DOHH2 (cell line): ENCODE results near the gene CCDC88C.

ENCODE experiments used
- H3F3A ChIP-seq: fragments of 200-600 bp; sonication (generic), shearing (Covaris generic); 2 replicates; pipeline ENCODE4 v1.6.0; 2016; ENCODE audit warnings: antibody characterized with exemption, mild to moderate bottlenecking; ENCODE audit not compliant: control insufficient read depth, insufficient read depth
- H3K27ac ChIP-seq: fragments of 200-600 bp; sonication (generic); 2 replicates; pipeline ENCODE4 v1.5.1; 2014; ENCODE audit warnings: low read depth, mild to moderate bottlenecking, low read length, moderate library complexity
- H3K27me3 ChIP-seq: fragments of 200-600 bp; sonication (generic); 2 replicates; pipeline ENCODE4 v1.6.1; 2014; ENCODE audit warnings: mild to moderate bottlenecking, low read length, mixed read lengths; ENCODE audit not compliant: control insufficient read depth
- H3K36me3 ChIP-seq: fragments of 200-600 bp; sonication (generic); 2 replicates; pipeline ENCODE4 v1.6.1; 2014; ENCODE audit warnings: mild to moderate bottlenecking, low read length, moderate library complexity, mixed read lengths; ENCODE audit not compliant: control insufficient read depth
- H3K4me1 ChIP-seq: fragments of 200-600 bp; sonication (generic); 2 replicates; pipeline ENCODE4 v1.6.1; 2014; ENCODE audit warnings: mild to moderate bottlenecking, low read length, mixed read lengths; ENCODE audit not compliant: control insufficient read depth
- H3K4me2 ChIP-seq: fragments of 200-600 bp; sonication (generic); 2 replicates; pipeline ENCODE4 v1.6.0; 2014; ENCODE audit warnings: mild to moderate bottlenecking, low read length, moderate library complexity
- H3K4me3 ChIP-seq: fragments of 200-600 bp; sonication (generic); 2 replicates; pipeline ENCODE4 v1.5.1; 2014; ENCODE audit warnings: mild to moderate bottlenecking, low read length, mixed read lengths
- H3K79me2 ChIP-seq: fragments of 200-600 bp; sonication (generic); 2 replicates; pipeline ENCODE4 v1.6.1; 2014; ENCODE audit warnings: mild to moderate bottlenecking, low read length, mixed read lengths; ENCODE audit not compliant: control insufficient read depth
- H3K9me2 ChIP-seq: fragments of 200-600 bp; sonication (generic); replicated peaks from 2 replicates; pipeline ENCODE4 v1.6.1; 2014; ENCODE audit warnings: mild to moderate bottlenecking, low read length, mixed read lengths; ENCODE audit not compliant: control insufficient read depth
- H3K9me3 ChIP-seq: fragments of 200-600 bp; sonication (generic); 2 replicates; pipeline ENCODE4 v1.6.1; 2014; ENCODE audit warnings: antibody characterized with exemption, low read length, mixed read lengths; ENCODE audit not compliant: control insufficient read depth, insufficient read depth
- H4K20me1 ChIP-seq: fragments of 200-600 bp; sonication (generic); 2 replicates; pipeline ENCODE4 v1.6.0; 2014; ENCODE audit warnings: low read depth, mild to moderate bottlenecking, antibody characterized with exemption, low read length, moderate library complexity; ENCODE audit not compliant: control insufficient read depth, insufficient read depth
- CTCF ChIP-seq: fragments of 200-600 bp; sonication (generic); IDR thresholded peaks from one replicate; pipeline ENCODE4 v1.5.1; 2014; ENCODE audit warnings: antibody characterized with exemption, mild to moderate bottlenecking, low read depth, low read length; ENCODE audit not compliant: poor library complexity, severe bottlenecking
- EZH2phosphoT487 ChIP-seq: fragments of 200-600 bp; sonication (generic); IDR thresholded peaks from 2 replicates; pipeline ENCODE4 v1.6.1; 2017; ENCODE audit warnings: borderline replicate concordance, mild to moderate bottlenecking, antibody characterized with exemption, low read length, moderate library complexity, mixed read lengths

Gene CCDC88C

GRCh38 chr14:91399868-91400640 lies 17.6 kb downstream of the CCDC88C start:
- peaks cover 54% of the 10 kb centered on the region for H4K20me1 ChIP-seq
- peak overlapping the region; percentile 78 for H3K27ac ChIP-seq

GRCh38 chr14:91398707-91399106 lies 18.9 kb downstream of the CCDC88C start:
- Histone ChIP-seq H3K9me3 (no peaks in the 10 kb centered on the region), H3F3A (peaks cover 19% of the 10 kb centered on the region), H3K27ac (peak overlapping the region; percentile 78), H3K4me2 (peak overlapping the region; percentile 89), H3K27me3 (no peaks in the 10 kb centered on the region), H3K4me1 (peaks cover 95% of the 10 kb centered on the region), H3K36me3 (peaks cover 63% of the 10 kb centered on the region), H3K9me2 (no peaks in the 10 kb centered on the region), H4K20me1 (peaks cover 63% of the 10 kb centered on the region), H3K79me2 (peaks cover 98% of the 10 kb centered on the region), H3K4me3 (peak overlapping the region; percentile 70)
- TF ChIP-seq CTCF: no peak
- no peak for TF ChIP-seq EZH2phosphoT487

More at GRCh38 chr14:91399868-91400640, 17.6 kb downstream of the CCDC88C start:
- Histone ChIP-seq H3K27me3 (no peaks in the 10 kb centered on the region), H3K9me3 (no peaks in the 10 kb centered on the region), H3K9me2 (no peaks in the 10 kb centered on the region), H3K36me3 (peaks cover 56% of the 10 kb centered on the region), H3K4me2 (peak overlapping the region; percentile 89), H3K79me2 (peaks cover 98% of the 10 kb centered on the region), H3K4me1 (peaks cover 95% of the 10 kb centered on the region), H3F3A (peaks cover 19% of the 10 kb centered on the region), H3K4me3 (peak overlapping the region; percentile 70)
- TF ChIP-seq EZH2phosphoT487 (no peak), CTCF (no peak)

GRCh38 chr14:91397965-91398591 lies 19.5 kb downstream of the CCDC88C start:
- TF ChIP-seq CTCF (no peak), EZH2phosphoT487 (no peak)
- Histone ChIP-seq H3K36me3 (peaks cover 64% of the 10 kb centered on the region), H3K4me3 (peak overlapping the region; percentile 61), H3K9me2 (no peaks in the 10 kb centered on the region), H4K20me1 (peaks cover 57% of the 10 kb centered on the region), H3K27me3 (no peaks in the 10 kb centered on the region), H3K79me2 (peaks cover 98% of the 10 kb centered on the region), H3K9me3 (no peaks in the 10 kb centered on the region), H3K4me1 (peaks cover 95% of the 10 kb centered on the region), H3K27ac (peak overlapping the region; percentile 78), H3K4me2 (peak overlapping the region; percentile 89), H3F3A (peaks cover 19% of the 10 kb centered on the region)
